Type B pancreatic cell (in vitro differentiated cells): ENCODE results near the gene MACF1. TPM values are rescaled to one million over a fixed set of nuclear protein-coding genes. Genes with fewer than 3 reads are reported as not detected.

ENCODE experiments used
- DNase-seq: peaks from one replicate; pipeline ENCODE4 v3.0.0; 2021; ENCODE audit warnings: mixed read lengths; ENCODE audit not compliant: unreplicated experiment; ENCODE audit errors: extremely low spot score
- H3K27ac Mint-ChIP-seq: 2 replicates; pipeline ENCODE4 v1.8.0; 2021; ENCODE audit warnings: mild to moderate bottlenecking, mixed read lengths
- H3K27me3 Mint-ChIP-seq: 2 replicates; pipeline ENCODE4 v1.8.0; 2021; ENCODE audit warnings: mixed read lengths
- H3K36me3 Mint-ChIP-seq: 2 replicates; pipeline ENCODE4 v1.8.0; 2021; ENCODE audit warnings: mixed read lengths
- H3K4me1 Mint-ChIP-seq: one replicate; pipeline ENCODE4 v1.8.0; 2021; ENCODE audit warnings: mixed read lengths; ENCODE audit not compliant: unreplicated experiment
- H3K4me3 Mint-ChIP-seq: 2 replicates; pipeline ENCODE4 v1.8.0; 2021; ENCODE audit warnings: mild to moderate bottlenecking, mixed read lengths
- H3K9me3 Mint-ChIP-seq: 2 replicates; pipeline ENCODE4 v1.8.0; 2021; ENCODE audit warnings: mixed read lengths
- CTCF ChIP-seq: fragments of 200-600 bp; sonication (generic); conservative IDR thresholded peaks from 2 replicates; pipeline ENCODE4 v1.5.0; 2021; ENCODE audit warnings: antibody characterized with exemption, mild to moderate bottlenecking
- total RNA-seq: library from RNA; stranded (reverse); gene quantifications from 2 replicates; pipeline ENCODE4 v1.2.1, GENCODE V29; 2021; ENCODE audit warnings: low replicate concordance

MACF1 gene
- total RNA-seq, 1 donor from 2014 or later = 201 TPM

GRCh38 chr1:39360731-39361130 lies 156.2 kb downstream of the MACF1 start:
- H3K27ac Mint-ChIP-seq = no peak overlapping the region
- TF ChIP-seq CTCF = no peak
- H3K27me3 Mint-ChIP-seq = no peaks in the 10 kb centered on the region
- no peak for DNase-seq
- H3K4me3 Mint-ChIP-seq = no peak overlapping the region
- H3K9me3 Mint-ChIP-seq = no peaks in the 10 kb centered on the region
- H3K36me3 Mint-ChIP-seq = peaks cover 26% of the 10 kb centered on the region
- no peaks in the 10 kb centered on the region for H3K4me1 Mint-ChIP-seq

GRCh38 chr1:39361446-39361845 lies 157.0 kb downstream of the MACF1 start:
- Mint-ChIP-seq H3K9me3 (no peaks in the 10 kb centered on the region), H3K27ac (no peak overlapping the region), H3K27me3 (no peaks in the 10 kb centered on the region), H3K36me3 (peaks cover 31% of the 10 kb centered on the region), H3K4me3 (no peak overlapping the region), H3K4me1 (no peaks in the 10 kb centered on the region)
- DNase-seq = no peak
- TF ChIP-seq CTCF = no peak

GRCh38 chr1:39363267-39363666 lies 158.8 kb downstream of the MACF1 start:
- Mint-ChIP-seq H3K4me1 (no peaks in the 10 kb centered on the region), H3K36me3 (peaks cover 28% of the 10 kb centered on the region), H3K9me3 (no peaks in the 10 kb centered on the region), H3K27ac (no peak overlapping the region), H3K4me3 (no peak overlapping the region), H3K27me3 (no peaks in the 10 kb centered on the region)
- TF ChIP-seq CTCF = no peak
- no peak for DNase-seq

GRCh38 chr1:39368045-39368444 lies 163.6 kb downstream of the MACF1 start:
- Mint-ChIP-seq H3K4me3 (no peak overlapping the region), H3K36me3 (peaks cover 33% of the 10 kb centered on the region), H3K4me1 (no peaks in the 10 kb centered on the region), H3K9me3 (no peaks in the 10 kb centered on the region), H3K27ac (no peak overlapping the region), H3K27me3 (no peaks in the 10 kb centered on the region)
- no peak for TF ChIP-seq CTCF
- no peak for DNase-seq

- DNase-seq = no peak
- no peak for TF ChIP-seq CTCF
- Mint-ChIP-seq H3K27ac (no peak overlapping the region), H3K4me3 (no peak overlapping the region), H3K36me3 (peaks cover 25% of the 10 kb centered on the region), H3K4me1 (no peaks in the 10 kb centered on the region), H3K9me3 (no peaks in the 10 kb centered on the region), H3K27me3 (no peaks in the 10 kb centered on the region)
Observed at GRCh38 chr1:39369565-39369964, 165.1 kb downstream of the MACF1 start.

- no peaks in the 10 kb centered on the region for H3K9me3 Mint-ChIP-seq
- no peaks in the 10 kb centered on the region for H3K4me1 Mint-ChIP-seq
- H3K36me3 Mint-ChIP-seq = peaks cover 25% of the 10 kb centered on the region
- no peak for DNase-seq
- no peak overlapping the region for H3K4me3 Mint-ChIP-seq
- H3K27me3 Mint-ChIP-seq = no peaks in the 10 kb centered on the region
- TF ChIP-seq CTCF = no peak
- H3K27ac Mint-ChIP-seq = no peak overlapping the region
Observed at GRCh38 chr1:39370602-39371001, 166.1 kb downstream of the MACF1 start.
